HepG2 (cell line): ENCODE data around the gene SIGLEC9. TPM values are rescaled to one million over a fixed set of nuclear protein-coding genes. Genes with fewer than 3 reads are reported as not detected.

Experiments
- BHLHE40 ChIP-seq: IDR thresholded peaks from 2 replicates; pipeline ENCODE4 v1.6.1; 2011; ENCODE audit warnings: low read length, improper control_type of control experiment
- HCFC1 ChIP-seq: fragments of 150-350 bp; IDR thresholded peaks from 2 replicates; pipeline ENCODE4 v1.6.1; 2014; ENCODE audit warnings: low read depth, low read length
- KAT2B ChIP-seq: fragments of 150-350 bp; IDR thresholded peaks from 2 replicates; pipeline ENCODE4 v1.6.1; 2014; ENCODE audit warnings: low read depth, low read length, borderline replicate concordance
- KLF12 ChIP-seq: sonication (generic); formaldehyde crosslinking; IDR thresholded peaks from 2 replicates; pipeline ENCODE4 v1.4.0; 2020; ENCODE audit warnings: missing genetic modification reagents, borderline replicate concordance
- MAFF ChIP-seq: IDR thresholded peaks from 2 replicates; pipeline ENCODE4 v1.6.1; 2011; ENCODE audit warnings: low read depth, low read length, improper control_type of control experiment
- REPIN1 ChIP-seq: sonication (generic); formaldehyde crosslinking; IDR thresholded peaks from 2 replicates; pipeline ENCODE4 v1.8.0; 2022; ENCODE audit warnings: missing genetic modification reagents, low read depth, mild to moderate bottlenecking, borderline replicate concordance
- SIX1 ChIP-seq: sonication (generic); formaldehyde crosslinking; IDR thresholded peaks from 2 replicates; pipeline ENCODE4 v1.4.0; 2020; ENCODE audit warnings: missing genetic modification reagents, borderline replicate concordance
- SMAD3 ChIP-seq: sonication (generic); formaldehyde crosslinking; IDR thresholded peaks from 2 replicates; pipeline ENCODE4 v1.4.0; 2020; ENCODE audit warnings: missing genetic modification reagents
- ZNF264 ChIP-seq: sonication (generic); formaldehyde crosslinking; IDR thresholded peaks from 2 replicates; pipeline ENCODE4 v1.4.0; 2020; ENCODE audit warnings: missing genetic modification reagents
- ZNF274 ChIP-seq: sonication (generic); formaldehyde crosslinking; IDR thresholded peaks from 2 replicates; pipeline ENCODE4 v1.5.1; 2020; ENCODE audit warnings: mild to moderate bottlenecking, missing genetic modification reagents
- ZNF382 ChIP-seq: sonication (generic); formaldehyde crosslinking; IDR thresholded peaks from 2 replicates; pipeline ENCODE4 v1.5.0; 2020; ENCODE audit warnings: missing genetic modification reagents, mild to moderate bottlenecking, borderline replicate concordance
- ZNF501 ChIP-seq: sonication (generic); formaldehyde crosslinking; IDR thresholded peaks from 2 replicates; pipeline ENCODE4 v1.5.1; 2020; ENCODE audit warnings: mild to moderate bottlenecking, moderate library complexity, missing genetic modification reagents
- polyA plus RNA-seq, 8 experiments: library from polyadenylated mRNA; depleted of rRNA in 3 of 8; stranded (reverse) in 7 of 8; unstranded in 1 of 8; fragments of >200 nt; fragmentation: Illumina TruSeq in 4 of 8; extraction: Trizol in 4 of 8; gene quantifications; 2 replicates each; pipeline versions ENCODE4 v1.2.1 to v1.2.3, GENCODE V29; 2011 to 2016; ENCODE audit warnings: low read depth in 4 of 8, missing spikeins in 1 of 8, mixed read lengths in 1 of 8; ENCODE audit not compliant: insufficient read depth in 1 of 8
- total RNA-seq, 5 experiments: library from RNA; depleted of rRNA; stranded (reverse); fragments of >200 nt; fragmentation: Illumina TruSeq; extraction: Trizol; gene quantifications; 2 replicates each; pipeline ENCODE4 v1.2.3, GENCODE V29; 2016; ENCODE audit warnings: low read depth in 1 of 5
- TF ChIP-seq, protein P1 (sequence below): sonication (generic); formaldehyde crosslinking; IDR thresholded peaks from 2 replicates; pipeline ENCODE4 v1.4.0; 2020; ENCODE audit warnings: missing genetic modification reagents, mild to moderate bottlenecking, borderline replicate concordance
- TF ChIP-seq, protein P2 (sequence below): conservative IDR thresholded peaks from 2 replicates; pipeline ENCODE4 v1.6.1; 2018; ENCODE audit warnings: missing genetic modification reagents
- TF ChIP-seq, protein P3 (sequence below): IDR thresholded peaks from 2 replicates; pipeline ENCODE4 v1.6.1; 2018; ENCODE audit warnings: missing genetic modification reagents
- TF ChIP-seq, protein P4 (sequence below): sonication (generic); formaldehyde crosslinking; IDR thresholded peaks from 2 replicates; pipeline ENCODE4 v1.4.0; 2020; ENCODE audit warnings: missing genetic modification reagents, borderline replicate concordance
- TF ChIP-seq, protein P5 (sequence below): sonication (generic); formaldehyde crosslinking; IDR thresholded peaks from 2 replicates; pipeline ENCODE4 v1.9.0; 2022; ENCODE audit warnings: low read depth, missing genetic modification reagents

SIGLEC9 gene
- total and polyA plus RNA-seq, 2 of the 13 experiments (the other 11 are each of a cell fraction or from before 2014, with no cell fraction given), result not detected

DNA sequence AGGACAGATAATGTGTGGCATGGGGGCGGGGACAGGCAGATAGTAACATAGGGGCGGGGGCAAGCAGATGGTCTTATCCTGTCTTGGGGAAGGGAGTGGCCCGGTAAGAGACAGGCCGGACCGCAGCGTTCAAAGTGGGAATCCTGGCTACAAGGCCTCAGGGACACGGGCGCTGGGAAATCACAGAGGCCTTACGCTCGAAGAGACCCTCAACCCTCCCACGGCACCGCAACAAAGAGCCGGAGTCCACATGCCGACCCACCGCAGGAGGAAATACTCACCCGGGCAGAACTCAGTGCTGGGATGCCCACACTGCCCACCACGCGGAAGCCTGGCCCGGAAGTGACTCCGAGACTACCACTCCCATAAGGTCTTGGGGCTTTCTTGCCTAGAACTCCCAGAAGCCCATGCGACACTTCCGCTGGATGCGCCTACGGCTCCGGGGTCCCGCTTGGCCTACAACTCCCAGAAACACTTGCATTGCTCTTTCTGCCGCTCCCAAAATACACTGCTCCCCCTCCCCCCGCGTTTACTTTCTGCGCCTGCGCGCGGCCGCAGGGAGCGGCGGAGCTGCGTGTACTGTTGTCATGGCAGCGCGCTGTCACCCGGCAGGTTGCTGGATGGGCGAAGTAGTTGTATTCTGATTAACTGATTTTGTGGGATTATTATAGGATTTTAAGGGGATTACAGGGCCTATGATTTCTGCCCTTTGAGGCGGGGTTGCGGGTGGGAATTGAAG, 16.5 kb upstream of the SIGLEC9 start, which contains the start of gene CTU1 (continued):
- TF ChIP-seq, protein P1, sequence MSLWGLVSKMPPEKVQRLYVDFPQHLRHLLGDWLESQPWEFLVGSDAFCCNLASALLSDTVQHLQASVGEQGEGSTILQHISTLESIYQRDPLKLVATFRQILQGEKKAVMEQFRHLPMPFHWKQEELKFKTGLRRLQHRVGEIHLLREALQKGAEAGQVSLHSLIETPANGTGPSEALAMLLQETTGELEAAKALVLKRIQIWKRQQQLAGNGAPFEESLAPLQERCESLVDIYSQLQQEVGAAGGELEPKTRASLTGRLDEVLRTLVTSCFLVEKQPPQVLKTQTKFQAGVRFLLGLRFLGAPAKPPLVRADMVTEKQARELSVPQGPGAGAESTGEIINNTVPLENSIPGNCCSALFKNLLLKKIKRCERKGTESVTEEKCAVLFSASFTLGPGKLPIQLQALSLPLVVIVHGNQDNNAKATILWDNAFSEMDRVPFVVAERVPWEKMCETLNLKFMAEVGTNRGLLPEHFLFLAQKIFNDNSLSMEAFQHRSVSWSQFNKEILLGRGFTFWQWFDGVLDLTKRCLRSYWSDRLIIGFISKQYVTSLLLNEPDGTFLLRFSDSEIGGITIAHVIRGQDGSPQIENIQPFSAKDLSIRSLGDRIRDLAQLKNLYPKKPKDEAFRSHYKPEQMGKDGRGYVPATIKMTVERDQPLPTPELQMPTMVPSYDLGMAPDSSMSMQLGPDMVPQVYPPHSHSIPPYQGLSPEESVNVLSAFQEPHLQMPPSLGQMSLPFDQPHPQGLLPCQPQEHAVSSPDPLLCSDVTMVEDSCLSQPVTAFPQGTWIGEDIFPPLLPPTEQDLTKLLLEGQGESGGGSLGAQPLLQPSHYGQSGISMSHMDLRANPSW (CRISPR knock-in tag), result peak; percentile 72; the same call in 1 of the 2 replicates
- TF ChIP-seq ZNF501 (CRISPR knock-in tag), result peak; percentile 87
- TF ChIP-seq, protein P2, sequence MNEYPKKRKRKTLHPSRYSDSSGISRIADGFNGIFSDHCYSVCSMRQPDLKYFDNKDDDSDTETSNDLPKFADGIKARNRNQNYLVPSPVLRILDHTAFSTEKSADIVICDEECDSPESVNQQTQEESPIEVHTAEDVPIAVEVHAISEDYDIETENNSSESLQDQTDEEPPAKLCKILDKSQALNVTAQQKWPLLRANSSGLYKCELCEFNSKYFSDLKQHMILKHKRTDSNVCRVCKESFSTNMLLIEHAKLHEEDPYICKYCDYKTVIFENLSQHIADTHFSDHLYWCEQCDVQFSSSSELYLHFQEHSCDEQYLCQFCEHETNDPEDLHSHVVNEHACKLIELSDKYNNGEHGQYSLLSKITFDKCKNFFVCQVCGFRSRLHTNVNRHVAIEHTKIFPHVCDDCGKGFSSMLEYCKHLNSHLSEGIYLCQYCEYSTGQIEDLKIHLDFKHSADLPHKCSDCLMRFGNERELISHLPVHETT (CRISPR knock-in tag), result peak; percentile 71; the same call in 1 of the 2 replicates
- no peak for TF ChIP-seq ZNF382 (CRISPR knock-in tag)
- peak; percentile 86; the same call in 1 of the 2 replicates for TF ChIP-seq KLF12 (CRISPR knock-in tag)
- TF ChIP-seq BHLHE40, result no peak
- TF ChIP-seq, protein P3, sequence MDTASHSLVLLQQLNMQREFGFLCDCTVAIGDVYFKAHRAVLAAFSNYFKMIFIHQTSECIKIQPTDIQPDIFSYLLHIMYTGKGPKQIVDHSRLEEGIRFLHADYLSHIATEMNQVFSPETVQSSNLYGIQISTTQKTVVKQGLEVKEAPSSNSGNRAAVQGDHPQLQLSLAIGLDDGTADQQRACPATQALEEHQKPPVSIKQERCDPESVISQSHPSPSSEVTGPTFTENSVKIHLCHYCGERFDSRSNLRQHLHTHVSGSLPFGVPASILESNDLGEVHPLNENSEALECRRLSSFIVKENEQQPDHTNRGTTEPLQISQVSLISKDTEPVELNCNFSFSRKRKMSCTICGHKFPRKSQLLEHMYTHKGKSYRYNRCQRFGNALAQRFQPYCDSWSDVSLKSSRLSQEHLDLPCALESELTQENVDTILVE (CRISPR knock-in tag), result 0 out of 2 replicates have a peak, but pooled peaks have one; percentile 53
- peak; percentile 21; the same call in 1 of the 2 replicates for TF ChIP-seq REPIN1
- TF ChIP-seq SMAD3, result 0 out of 2 replicates have a peak, but pooled peaks have one; percentile 23
- TF ChIP-seq KAT2B, result no peak
- TF ChIP-seq ZNF274 (CRISPR knock-in tag), result peak; percentile 32; the same call in 1 of the 2 replicates
- peak; percentile 98 for TF ChIP-seq HCFC1
- TF ChIP-seq ZNF264 (CRISPR knock-in tag), result peak; percentile 5; the same call in 1 of the 2 replicates
- peak; percentile 15; the same call in 1 of the 2 replicates for TF ChIP-seq MAFF
- TF ChIP-seq, protein P4, sequence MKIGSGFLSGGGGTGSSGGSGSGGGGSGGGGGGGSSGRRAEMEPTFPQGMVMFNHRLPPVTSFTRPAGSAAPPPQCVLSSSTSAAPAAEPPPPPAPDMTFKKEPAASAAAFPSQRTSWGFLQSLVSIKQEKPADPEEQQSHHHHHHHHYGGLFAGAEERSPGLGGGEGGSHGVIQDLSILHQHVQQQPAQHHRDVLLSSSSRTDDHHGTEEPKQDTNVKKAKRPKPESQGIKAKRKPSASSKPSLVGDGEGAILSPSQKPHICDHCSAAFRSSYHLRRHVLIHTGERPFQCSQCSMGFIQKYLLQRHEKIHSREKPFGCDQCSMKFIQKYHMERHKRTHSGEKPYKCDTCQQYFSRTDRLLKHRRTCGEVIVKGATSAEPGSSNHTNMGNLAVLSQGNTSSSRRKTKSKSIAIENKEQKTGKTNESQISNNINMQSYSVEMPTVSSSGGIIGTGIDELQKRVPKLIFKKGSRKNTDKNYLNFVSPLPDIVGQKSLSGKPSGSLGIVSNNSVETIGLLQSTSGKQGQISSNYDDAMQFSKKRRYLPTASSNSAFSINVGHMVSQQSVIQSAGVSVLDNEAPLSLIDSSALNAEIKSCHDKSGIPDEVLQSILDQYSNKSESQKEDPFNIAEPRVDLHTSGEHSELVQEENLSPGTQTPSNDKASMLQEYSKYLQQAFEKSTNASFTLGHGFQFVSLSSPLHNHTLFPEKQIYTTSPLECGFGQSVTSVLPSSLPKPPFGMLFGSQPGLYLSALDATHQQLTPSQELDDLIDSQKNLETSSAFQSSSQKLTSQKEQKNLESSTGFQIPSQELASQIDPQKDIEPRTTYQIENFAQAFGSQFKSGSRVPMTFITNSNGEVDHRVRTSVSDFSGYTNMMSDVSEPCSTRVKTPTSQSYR, result peak; percentile 92
- TF ChIP-seq, protein P5, sequence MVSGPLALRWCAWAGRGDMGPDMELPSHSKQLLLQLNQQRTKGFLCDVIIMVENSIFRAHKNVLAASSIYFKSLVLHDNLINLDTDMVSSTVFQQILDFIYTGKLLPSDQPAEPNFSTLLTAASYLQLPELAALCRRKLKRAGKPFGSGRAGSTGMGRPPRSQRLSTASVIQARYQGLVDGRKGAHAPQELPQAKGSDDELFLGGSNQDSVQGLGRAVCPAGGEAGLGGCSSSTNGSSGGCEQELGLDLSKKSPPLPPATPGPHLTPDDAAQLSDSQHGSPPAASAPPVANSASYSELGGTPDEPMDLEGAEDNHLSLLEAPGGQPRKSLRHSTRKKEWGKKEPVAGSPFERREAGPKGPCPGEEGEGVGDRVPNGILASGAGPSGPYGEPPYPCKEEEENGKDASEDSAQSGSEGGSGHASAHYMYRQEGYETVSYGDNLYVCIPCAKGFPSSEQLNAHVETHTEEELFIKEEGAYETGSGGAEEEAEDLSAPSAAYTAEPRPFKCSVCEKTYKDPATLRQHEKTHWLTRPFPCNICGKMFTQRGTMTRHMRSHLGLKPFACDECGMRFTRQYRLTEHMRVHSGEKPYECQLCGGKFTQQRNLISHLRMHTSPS (CRISPR knock-in tag), result peak; percentile 75
- no peak for TF ChIP-seq SIX1 (CRISPR knock-in tag)
